Natural killer cell (primary cell): ENCODE data around the gene EHBP1L1. TPM values are rescaled to one million over a fixed set of nuclear protein-coding genes. Genes with fewer than 3 reads are reported as not detected.

Source experiments
- ATAC-seq, 3 donors: fragments of 150-1000 bp in 2 of 3; fragments of 200-7000 bp in 1 of 3; cut with Tn5 transposase; 1 replicate in 1 of 3; 2 replicates in 2 of 3; pipeline ENCODE4 v1.10.0; 2021; ENCODE audit warnings: mild to moderate bottlenecking in 2 of 3, moderate library complexity in 2 of 3
- DNase-seq, 2 donors: peaks; one replicate each; pipeline versions ENCODE4 v3.0.0 to v3.0.0-alpha.2; 2013 to 2021; ENCODE audit warnings: mixed read lengths in 1 of 2
- H3K27ac ChIP-seq: one replicate; pipeline ENCODE4 v1.5.1; 2013; ENCODE audit warnings: mild to moderate bottlenecking, low read length
- H3K27me3 ChIP-seq: one replicate; pipeline ENCODE4 v1.6.1; 2013; ENCODE audit warnings: low read length; ENCODE audit not compliant: control insufficient read depth, insufficient read depth
- H3K36me3 ChIP-seq: one replicate; pipeline ENCODE4 v1.6.1; 2013; ENCODE audit warnings: low read length; ENCODE audit not compliant: control insufficient read depth, insufficient read depth
- H3K4me1 ChIP-seq: one replicate; pipeline ENCODE4 v1.6.1; 2013; ENCODE audit warnings: low read length; ENCODE audit not compliant: control insufficient read depth, insufficient read depth
- H3K4me3 ChIP-seq: one replicate; pipeline ENCODE4 v1.5.1; 2013; ENCODE audit warnings: low read length
- H3K9me3 ChIP-seq: one replicate; pipeline ENCODE4 v1.6.1; 2013; ENCODE audit warnings: low read length; ENCODE audit not compliant: control insufficient read depth, insufficient read depth
- H3K27ac Mint-ChIP-seq, 2 donors: one replicate each; pipeline ENCODE4 v1.8.0; 2022; ENCODE audit warnings: mild to moderate bottlenecking in 2 of 2, mixed read lengths in 2 of 2, moderate library complexity in 1 of 2
- H3K27me3 Mint-ChIP-seq, 2 donors: one replicate each; pipeline ENCODE4 v1.8.0; 2022; ENCODE audit warnings: low read depth in 2 of 2, mixed read lengths in 2 of 2
- H3K36me3 Mint-ChIP-seq: one replicate; pipeline ENCODE4 v1.8.0; 2022; ENCODE audit warnings: mixed read lengths
- H3K4me1 Mint-ChIP-seq, 2 donors: one replicate each; pipeline ENCODE4 v1.8.0; 2022; ENCODE audit warnings: mixed read lengths in 2 of 2
- H3K4me3 Mint-ChIP-seq: one replicate; pipeline ENCODE4 v1.8.0; 2022; ENCODE audit warnings: mild to moderate bottlenecking, moderate library complexity, mixed read lengths
- H3K9me3 Mint-ChIP-seq, 2 donors: one replicate each; pipeline ENCODE4 v1.8.0; 2022; ENCODE audit warnings: mixed read lengths in 2 of 2
- WGBS: methylation state at CpG from one replicate; pipeline ENCODE4 v1.1.7; 2013; ENCODE audit warnings: missing lambda C conversion rate; ENCODE audit not compliant: insufficient coverage; 5-methylcytosine and 5-hydroxymethylcytosine counted together
- intact Hi-C: fragments of 100-400 bp; cut with micrococcal nuclease; formaldehyde crosslinking; loops from one replicate; pipeline ENCODE4 v1.14.2; 2022
- total RNA-seq, 4 donors: library from RNA; stranded (reverse); fragments of 120-200 nt in 1 of 4; gene quantifications; one replicate each; pipeline versions ENCODE4 v1.2.3 to v1.2.4, GENCODE V29; 2013 to 2022
- TF ChIP-seq, protein P1 (sequence below): fragments of 200-600 bp; IDR thresholded peaks from one replicate; pipeline ENCODE4 v1.8.0; 2022; ENCODE audit warnings: antibody characterized with exemption

The EHBP1L1 gene
- total RNA-seq, 3 donors from 2014 or later (not counting 1 experiment from before 2014, with no cell fraction given) = 129 to 137 (median 135) TPM

DNA sequence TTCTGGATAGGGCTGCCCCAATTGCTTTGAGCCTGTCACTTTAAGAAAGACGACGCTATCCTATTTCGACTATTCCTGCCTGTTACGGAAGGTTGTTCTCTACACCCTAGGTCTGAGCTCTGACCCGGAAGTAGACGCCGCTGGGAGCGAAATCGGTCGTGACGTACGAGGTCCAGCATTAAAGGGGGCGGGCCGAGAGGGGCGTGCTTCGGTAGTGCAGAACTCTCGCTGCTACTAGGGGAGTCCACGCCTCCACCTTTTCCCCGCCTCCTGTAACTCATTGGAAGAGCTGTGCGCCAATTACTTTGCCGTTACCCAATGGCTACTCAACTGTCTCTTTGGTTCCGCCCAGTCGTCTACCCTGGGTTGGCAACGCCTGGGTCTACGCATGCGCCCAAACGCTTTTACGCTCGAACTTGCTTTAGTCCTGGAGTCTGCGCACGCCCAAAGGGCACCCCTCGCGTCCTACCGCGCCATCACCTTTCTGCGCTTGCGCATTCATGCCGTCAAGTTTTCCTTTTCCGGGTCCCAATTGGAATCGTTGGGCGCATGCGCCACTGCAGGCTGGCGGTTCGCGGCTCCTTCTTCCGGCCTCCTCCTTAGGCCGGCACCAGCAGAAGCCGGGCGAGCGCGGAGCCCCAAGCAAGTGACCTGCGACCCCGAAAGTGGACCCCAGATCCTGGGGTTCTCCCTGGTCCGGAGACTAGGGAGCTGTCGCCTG is 39.5 kb downstream of the EHBP1L1 start, which contains the start of gene PCNX3:
TSS of gene PCNX3 (plus strand) at position 548 of the 721 bp plus-strand sequence. CDS start 536 bp downstream, outside the sequence.
- H3K4me1 Mint-ChIP-seq = peaks cover 32 to 52% of the 10 kb centered on the region in 2 donors
- Histone ChIP-seq H3K27me3 (no peaks in the 10 kb centered on the region), H3K9me3 (no peaks in the 10 kb centered on the region), H3K4me3 (peak within 1 kb of the TSS; percentile 86), H3K27ac (peak within 1 kb of the TSS; percentile 97), H3K4me1 (peaks cover 58% of the 10 kb centered on the region), H3K36me3 (peaks cover 33% of the 10 kb centered on the region)
- TF ChIP-seq, protein P1, sequence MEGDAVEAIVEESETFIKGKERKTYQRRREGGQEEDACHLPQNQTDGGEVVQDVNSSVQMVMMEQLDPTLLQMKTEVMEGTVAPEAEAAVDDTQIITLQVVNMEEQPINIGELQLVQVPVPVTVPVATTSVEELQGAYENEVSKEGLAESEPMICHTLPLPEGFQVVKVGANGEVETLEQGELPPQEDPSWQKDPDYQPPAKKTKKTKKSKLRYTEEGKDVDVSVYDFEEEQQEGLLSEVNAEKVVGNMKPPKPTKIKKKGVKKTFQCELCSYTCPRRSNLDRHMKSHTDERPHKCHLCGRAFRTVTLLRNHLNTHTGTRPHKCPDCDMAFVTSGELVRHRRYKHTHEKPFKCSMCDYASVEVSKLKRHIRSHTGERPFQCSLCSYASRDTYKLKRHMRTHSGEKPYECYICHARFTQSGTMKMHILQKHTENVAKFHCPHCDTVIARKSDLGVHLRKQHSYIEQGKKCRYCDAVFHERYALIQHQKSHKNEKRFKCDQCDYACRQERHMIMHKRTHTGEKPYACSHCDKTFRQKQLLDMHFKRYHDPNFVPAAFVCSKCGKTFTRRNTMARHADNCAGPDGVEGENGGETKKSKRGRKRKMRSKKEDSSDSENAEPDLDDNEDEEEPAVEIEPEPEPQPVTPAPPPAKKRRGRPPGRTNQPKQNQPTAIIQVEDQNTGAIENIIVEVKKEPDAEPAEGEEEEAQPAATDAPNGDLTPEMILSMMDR = no peak
- peak within 1 kb of the TSS; percentile 98 for H3K4me3 Mint-ChIP-seq
- H3K27ac Mint-ChIP-seq = peak within 1 kb of the TSS; percentile 96 to 97
- H3K36me3 Mint-ChIP-seq = no peaks in the 10 kb centered on the region
- DNase-seq (peak; percentile 99 to 100), ATAC-seq (peak; percentile 84 to 95 (median 85))
- no peaks in the 10 kb centered on the region for H3K27me3 Mint-ChIP-seq
- intact Hi-C loops = loop anchor here (1.0 to 5.0 kb wide), 6 partner anchors 37 to 243 kb away; partner anchors contain the start of genes CFL1 and ZNRD2
- under 1% methylated on average over 55 of the region's 55 CpGs for WGBS
- no peaks in the 10 kb centered on the region for H3K9me3 Mint-ChIP-seq

DNA sequence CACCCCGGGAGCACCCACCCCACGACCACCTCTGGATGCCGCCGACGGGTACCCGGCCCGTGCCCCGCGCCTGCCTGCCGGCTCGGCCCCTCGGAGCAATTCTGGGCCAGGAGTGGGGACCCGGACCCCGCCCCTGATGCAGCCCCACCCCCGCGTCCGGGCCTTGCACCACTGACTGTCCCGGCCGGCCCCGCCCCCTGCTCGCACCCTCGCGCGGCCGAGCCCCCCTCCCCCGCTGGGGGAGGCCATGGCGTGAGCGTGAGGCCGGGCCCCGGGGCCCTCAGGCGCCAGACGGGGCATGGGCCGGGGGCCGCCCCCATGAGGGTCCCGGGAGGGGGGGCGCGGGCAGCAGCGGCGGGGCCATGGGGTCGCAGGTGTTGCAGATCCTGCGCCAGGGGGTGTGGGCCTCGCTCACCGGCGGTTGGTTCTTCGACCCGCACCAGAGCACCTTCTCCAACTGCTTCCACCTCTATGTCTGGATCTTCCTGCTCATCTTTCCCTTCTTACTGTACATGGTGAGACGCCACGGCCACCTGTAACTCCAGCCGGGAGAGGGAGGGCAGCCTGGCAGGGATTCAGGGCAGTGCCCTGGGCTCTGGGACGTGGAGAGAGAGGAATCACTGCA is 40.2 kb downstream of the EHBP1L1 start:
- H3K9me3 ChIP-seq = no peaks in the 10 kb centered on the region
- peak overlapping the region; percentile 97 for H3K27ac ChIP-seq
- Mint-ChIP-seq H3K36me3 (no peaks in the 10 kb centered on the region), H3K4me3 (peak overlapping the region; percentile 98), H3K27me3 (no peaks in the 10 kb centered on the region), H3K4me1 (peaks cover 26 to 46% of the 10 kb centered on the region in 2 donors), H3K9me3 (no peaks in the 10 kb centered on the region), H3K27ac (peak overlapping the region; percentile 96 to 97)
- TF ChIP-seq, protein P1 = no peak
- DNase-seq (peak in 1 of 2 donors; percentile 33), ATAC-seq (no peak)
- peak overlapping the region; percentile 86 for H3K4me3 ChIP-seq
- intact Hi-C loops = loop anchor here (1.0 to 5.0 kb wide), 6 partner anchors 36 to 242 kb away; partner anchors contain the start of genes CFL1 and ZNRD2
- no peaks in the 10 kb centered on the region for H3K27me3 ChIP-seq
- H3K36me3 ChIP-seq = peaks cover 39% of the 10 kb centered on the region
- H3K4me1 ChIP-seq = peaks cover 52% of the 10 kb centered on the region
- WGBS = under 1% methylated on average over 50 of the region's 50 CpGs

DNA sequence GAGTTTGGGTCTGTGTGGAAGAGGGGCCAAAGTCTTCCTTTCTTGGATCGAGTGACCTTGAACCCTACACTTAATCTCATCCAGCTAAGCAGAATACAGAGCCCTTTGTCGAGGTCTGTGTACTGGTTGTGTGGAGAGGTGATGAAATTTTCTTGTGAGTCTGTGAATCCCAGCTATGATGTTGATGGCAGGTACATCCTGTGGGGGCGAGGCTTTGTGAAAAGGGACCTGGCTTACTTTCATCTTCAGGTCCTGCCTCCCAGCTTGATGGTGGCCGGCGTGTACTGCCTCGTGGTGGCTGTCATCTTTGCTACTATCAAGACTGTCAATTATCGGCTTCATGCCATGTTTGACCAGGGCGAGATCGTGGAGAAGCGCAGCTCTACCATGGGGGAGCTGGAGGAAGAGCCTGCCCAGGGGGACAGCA is 40.7 kb downstream of the EHBP1L1 start:
- TF ChIP-seq, protein P1 = no peak
- Mint-ChIP-seq H3K4me1 (peaks cover 26 to 41% of the 10 kb centered on the region in 2 donors), H3K9me3 (no peaks in the 10 kb centered on the region), H3K36me3 (no peaks in the 10 kb centered on the region), H3K27me3 (no peaks in the 10 kb centered on the region), H3K27ac (peak overlapping the region; percentile 90 to 97), H3K4me3 (peak overlapping the region; percentile 94)
- intact Hi-C loops = loop anchor here (5.0 kb wide), 1 partner anchor 36 kb away; no protein-coding TSS in a partner anchor
- 63% methylated on average over 9 of the region's 10 CpGs for WGBS
- peaks cover 46% of the 10 kb centered on the region for H3K4me1 ChIP-seq
- H3K9me3 ChIP-seq = no peaks in the 10 kb centered on the region
- H3K27ac ChIP-seq = no peak overlapping the region
- H3K4me3 ChIP-seq = peak overlapping the region; percentile 49
- H3K27me3 ChIP-seq = no peaks in the 10 kb centered on the region
- H3K36me3 ChIP-seq = peaks cover 44% of the 10 kb centered on the region
- peak in 1 of 2 donors; percentile 47 for DNase-seq
- no peak for ATAC-seq
